ENCODE data around the gene USF3.
A peak's percentile ranks its signal among the peaks of the same experiment; 100 is the strongest.

Gene USF3

DNA sequence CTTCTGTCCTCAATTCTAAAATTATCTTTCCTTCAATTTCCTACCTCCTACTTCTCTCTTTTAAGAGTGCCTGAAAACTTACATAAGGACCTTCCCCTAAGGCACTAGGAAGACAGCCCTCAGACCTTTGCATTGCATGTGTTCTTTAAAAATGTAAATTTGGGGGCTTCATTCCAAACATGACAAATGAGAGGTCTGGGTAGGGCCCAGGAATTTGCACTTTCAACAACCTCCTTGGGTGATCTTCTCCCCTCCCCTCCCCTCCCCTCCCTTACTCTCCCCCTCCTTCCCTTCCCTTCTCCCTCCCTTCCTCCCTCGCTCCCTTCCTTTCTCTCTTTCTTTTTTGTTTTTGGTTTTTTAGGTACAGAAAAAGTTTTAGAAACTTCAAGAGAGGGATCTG, 18.7 kb downstream of the USF3 start:
- peaks cover 17% of the 10 kb centered on the region for H3K36me3 Mint-ChIP-seq
- H3K9me3 Mint-ChIP-seq = no peaks in the 10 kb centered on the region

DNA sequence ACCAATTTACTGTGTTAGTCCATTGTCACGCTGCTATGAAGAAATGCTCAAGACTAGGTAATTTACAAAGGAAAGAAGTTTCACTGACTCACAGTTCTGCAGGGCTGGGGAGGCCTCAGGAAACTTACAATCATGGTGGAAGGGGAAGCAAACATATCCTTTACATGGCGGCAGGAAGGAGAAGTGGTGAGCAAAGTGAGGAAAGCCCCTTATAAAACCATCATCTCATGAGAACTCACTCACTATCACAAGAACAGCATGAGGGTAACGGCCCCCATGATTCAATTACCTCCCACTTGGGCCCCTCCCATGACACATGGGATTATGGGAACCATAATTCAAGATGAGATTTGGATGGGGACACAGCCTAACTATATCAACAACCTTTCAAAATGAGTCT, 20.2 kb downstream of the USF3 start:
- peaks cover 17% of the 10 kb centered on the region for H3K36me3 Mint-ChIP-seq
- peaks cover 23% of the 10 kb centered on the region for H3K4me1 Mint-ChIP-seq
- no peaks in the 10 kb centered on the region for H3K9me3 Mint-ChIP-seq
- H3K27me3 Mint-ChIP-seq = no peaks in the 10 kb centered on the region
- H3K27ac Mint-ChIP-seq = peak overlapping the region; percentile 60
- no peak overlapping the region for H3K4me3 Mint-ChIP-seq

More for the DNA sequence above, 18.7 kb downstream of the USF3 start:
- Mint-ChIP-seq H3K4me3 (no peak overlapping the region), H3K27me3 (no peaks in the 10 kb centered on the region), H3K27ac (peak overlapping the region; percentile 3), H3K4me1 (peaks cover 27% of the 10 kb centered on the region)

DNA sequence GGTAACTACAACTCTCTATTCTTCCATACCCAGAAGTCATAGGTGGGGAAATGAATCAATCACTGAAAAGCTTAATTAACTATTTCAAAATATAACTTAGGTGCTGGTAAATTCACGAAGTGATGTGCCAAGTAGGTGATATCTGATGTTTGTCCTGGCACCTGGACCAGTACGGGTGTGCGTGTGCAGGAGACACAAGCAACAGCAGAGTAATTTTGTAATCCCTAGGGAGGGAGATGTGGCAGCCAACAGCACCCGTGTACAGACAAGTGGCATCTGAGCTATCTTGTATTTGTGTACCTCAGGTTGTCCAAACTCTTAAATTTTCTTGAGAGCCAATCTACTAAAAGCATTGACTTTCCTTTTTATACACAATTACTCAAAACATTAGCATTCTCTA, 22.8 kb downstream of the USF3 start:
- Mint-ChIP-seq H3K4me3 (no peak overlapping the region), H3K4me1 (peaks cover 35% of the 10 kb centered on the region), H3K9me3 (no peaks in the 10 kb centered on the region), H3K27ac (no peak overlapping the region), H3K36me3 (peaks cover 18% of the 10 kb centered on the region), H3K27me3 (no peaks in the 10 kb centered on the region)

DNA sequence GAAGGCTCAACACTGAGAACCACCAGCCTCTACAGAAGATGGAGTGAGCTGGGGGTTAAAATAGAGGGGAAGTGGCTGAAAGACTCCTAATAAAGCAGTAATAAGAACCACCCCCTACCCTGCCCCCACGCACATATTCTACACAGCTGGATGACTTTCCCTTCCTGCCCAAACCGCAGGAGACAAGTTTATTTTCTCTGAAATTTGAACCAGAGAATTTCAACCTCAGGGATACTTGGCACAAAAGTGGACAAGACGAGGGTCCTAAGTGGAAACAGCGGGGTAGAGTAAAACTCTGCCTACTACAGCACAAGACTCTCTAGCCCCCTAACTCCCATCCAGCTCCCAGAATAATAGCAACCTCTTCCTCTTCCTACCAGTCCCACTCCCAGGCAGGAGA, 28.4 kb downstream of the USF3 start:
- Mint-ChIP-seq H3K36me3 (peaks cover 27% of the 10 kb centered on the region), H3K4me1 (peaks cover 41% of the 10 kb centered on the region), H3K27ac (no peak overlapping the region), H3K27me3 (no peaks in the 10 kb centered on the region), H3K4me3 (no peak overlapping the region), H3K9me3 (no peaks in the 10 kb centered on the region)

DNA sequence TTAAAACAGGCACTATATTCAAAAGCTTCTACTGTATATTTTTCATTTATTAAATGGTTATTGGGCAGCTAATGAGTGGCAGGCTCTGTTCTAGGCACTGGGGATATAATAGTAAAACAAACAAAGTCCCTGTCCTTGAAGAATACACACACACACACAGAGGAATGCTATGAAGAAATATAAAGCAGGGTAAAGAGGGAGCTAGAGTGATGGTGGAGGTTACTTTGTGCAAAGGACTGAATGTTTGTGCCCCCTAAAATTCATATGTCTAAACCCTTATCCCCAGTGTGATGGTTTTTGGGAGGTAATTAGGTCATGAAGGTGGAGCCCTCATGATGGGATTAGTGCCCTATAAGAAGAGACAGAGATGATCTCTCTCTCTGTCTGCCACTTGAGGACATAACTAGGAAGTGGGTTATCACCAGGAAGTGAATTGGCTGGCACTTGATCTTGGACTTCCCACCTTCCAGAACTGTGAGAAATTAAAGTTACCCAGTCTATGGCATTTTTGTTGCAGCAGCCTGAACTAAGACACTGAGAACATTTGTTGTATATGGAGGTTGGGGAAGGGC, 31.8 kb downstream of the USF3 start:
- H3K36me3 Mint-ChIP-seq = peaks cover 42% of the 10 kb centered on the region

DNA sequence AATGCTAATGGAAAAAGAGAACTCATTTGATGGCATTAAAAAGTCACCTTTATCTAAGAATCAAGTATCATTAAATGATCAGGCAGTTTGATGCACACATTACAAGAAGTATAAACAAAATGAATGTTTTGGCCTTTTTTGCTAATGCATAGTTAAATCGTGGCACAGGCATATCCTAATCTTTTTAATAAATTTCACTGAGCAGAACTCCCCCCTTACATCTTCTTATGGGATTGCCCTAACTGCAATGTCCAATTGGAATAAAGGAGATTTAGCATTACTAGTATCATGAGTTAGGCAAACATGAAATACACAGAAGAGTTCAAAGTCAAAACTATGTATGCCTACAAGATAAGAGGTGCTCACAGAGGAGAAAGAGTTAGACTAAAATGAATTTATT, 32.7 kb downstream of the USF3 start:
- peaks cover 7% of the 10 kb centered on the region for H3K9me3 Mint-ChIP-seq
- no peak overlapping the region for H3K27ac Mint-ChIP-seq
- no peak overlapping the region for H3K4me3 Mint-ChIP-seq
- H3K27me3 Mint-ChIP-seq = no peaks in the 10 kb centered on the region
- peaks cover 44% of the 10 kb centered on the region for H3K36me3 Mint-ChIP-seq
- peaks cover 22% of the 10 kb centered on the region for H3K4me1 Mint-ChIP-seq

More for the DNA sequence above, 31.8 kb downstream of the USF3 start:
- H3K9me3 Mint-ChIP-seq = peaks cover 3% of the 10 kb centered on the region
- H3K27me3 Mint-ChIP-seq = no peaks in the 10 kb centered on the region
- no peak overlapping the region for H3K4me3 Mint-ChIP-seq
- H3K27ac Mint-ChIP-seq = no peak overlapping the region
- H3K4me1 Mint-ChIP-seq = peaks cover 31% of the 10 kb centered on the region

DNA sequence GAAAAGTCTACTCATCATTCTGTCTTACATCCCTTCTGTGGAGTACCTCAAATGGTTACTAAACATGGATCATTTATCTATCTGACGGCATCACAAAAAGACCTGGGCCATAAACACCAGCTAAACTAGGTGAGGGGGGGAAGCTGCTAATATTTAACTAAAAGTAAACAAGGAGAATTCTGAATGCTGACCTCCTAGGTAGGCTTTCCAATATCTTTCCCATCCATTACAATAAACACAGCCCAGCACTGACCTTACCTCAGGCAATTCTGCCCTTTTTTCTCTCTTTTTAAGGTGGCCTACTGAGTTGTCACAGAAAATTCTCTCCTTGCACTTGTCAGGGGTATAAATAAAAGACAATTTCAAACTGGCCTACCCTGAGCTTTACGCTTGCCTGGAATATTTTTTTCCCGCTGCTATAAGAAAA, 33.1 kb downstream of the USF3 start:
- H3K9me3 Mint-ChIP-seq = peaks cover 7% of the 10 kb centered on the region
- no peaks in the 10 kb centered on the region for H3K27me3 Mint-ChIP-seq
- peaks cover 41% of the 10 kb centered on the region for H3K36me3 Mint-ChIP-seq
- no peak overlapping the region for H3K27ac Mint-ChIP-seq
- peaks cover 18% of the 10 kb centered on the region for H3K4me1 Mint-ChIP-seq
- H3K4me3 Mint-ChIP-seq = no peak overlapping the region

DNA sequence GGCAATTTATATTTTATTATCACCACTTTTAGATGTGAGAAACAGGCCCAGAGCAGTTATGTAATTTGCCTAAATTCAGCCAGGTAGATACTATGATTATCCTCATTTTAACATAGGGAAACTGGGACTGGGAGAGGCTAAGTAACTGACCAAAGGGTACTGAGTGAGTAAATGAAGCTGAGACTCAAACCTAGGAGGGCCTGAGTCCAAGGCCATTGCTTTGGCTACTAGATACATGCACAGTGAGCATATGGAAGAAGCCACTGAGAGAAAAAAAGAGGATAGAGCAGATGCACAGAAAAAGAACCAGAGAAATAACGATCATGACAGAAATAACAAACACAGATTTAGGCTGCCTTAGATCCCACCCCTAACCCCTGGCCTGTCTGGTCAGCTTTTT, 33.6 kb downstream of the USF3 start:
- H3K9me3 Mint-ChIP-seq = peaks cover 7% of the 10 kb centered on the region
- no peaks in the 10 kb centered on the region for H3K27me3 Mint-ChIP-seq
- no peak overlapping the region for H3K27ac Mint-ChIP-seq
- H3K4me3 Mint-ChIP-seq = no peak overlapping the region
- H3K4me1 Mint-ChIP-seq = peaks cover 13% of the 10 kb centered on the region
- H3K36me3 Mint-ChIP-seq = peaks cover 44% of the 10 kb centered on the region

DNA sequence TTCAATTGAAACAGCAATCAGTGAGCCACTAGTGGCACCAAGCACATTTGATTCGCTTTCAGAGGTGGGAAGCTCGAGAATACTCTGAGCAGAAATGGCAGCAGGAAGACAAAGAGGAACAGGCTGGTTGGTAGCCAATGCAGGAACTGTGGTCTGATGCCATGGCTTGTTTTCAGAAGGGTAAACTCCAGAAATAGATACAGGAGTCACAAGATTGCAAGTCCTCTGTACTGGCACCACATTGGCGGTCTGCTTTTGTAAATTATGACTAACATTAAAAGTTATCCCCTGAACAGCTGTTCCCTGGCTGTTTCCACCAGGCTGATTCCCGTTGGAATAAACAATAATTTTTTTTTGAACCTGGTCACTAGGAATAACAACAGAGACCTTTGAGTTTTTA, 35.5 kb downstream of the USF3 start:
- H3K4me1 Mint-ChIP-seq = peaks cover 6% of the 10 kb centered on the region
- no peaks in the 10 kb centered on the region for H3K27me3 Mint-ChIP-seq
- no peak overlapping the region for H3K27ac Mint-ChIP-seq
- H3K9me3 Mint-ChIP-seq = peaks cover 7% of the 10 kb centered on the region
- H3K4me3 Mint-ChIP-seq = no peak overlapping the region
- peaks cover 59% of the 10 kb centered on the region for H3K36me3 Mint-ChIP-seq

DNA sequence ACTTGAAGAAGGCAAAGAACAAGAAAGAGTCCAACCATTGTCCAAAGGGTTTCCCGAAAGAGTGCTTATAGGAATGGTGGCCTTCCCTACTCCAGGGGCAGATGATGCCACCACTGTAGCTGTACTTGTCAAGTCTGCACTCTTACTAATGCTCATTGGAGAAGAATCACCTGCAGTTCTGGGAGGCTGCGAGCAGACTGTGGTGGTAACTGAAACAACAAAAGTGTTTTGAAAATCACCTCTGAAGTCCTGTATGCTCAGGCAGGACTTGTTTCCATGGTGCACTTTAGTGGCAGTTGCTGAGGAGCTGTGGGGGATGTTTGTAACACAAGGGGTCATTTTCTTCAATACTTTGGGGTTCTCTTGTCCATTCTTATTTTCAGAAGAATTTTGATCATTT, 36.0 kb downstream of the USF3 start:
- Mint-ChIP-seq H3K27ac (no peak overlapping the region), H3K4me1 (peaks cover 6% of the 10 kb centered on the region)

DNA sequence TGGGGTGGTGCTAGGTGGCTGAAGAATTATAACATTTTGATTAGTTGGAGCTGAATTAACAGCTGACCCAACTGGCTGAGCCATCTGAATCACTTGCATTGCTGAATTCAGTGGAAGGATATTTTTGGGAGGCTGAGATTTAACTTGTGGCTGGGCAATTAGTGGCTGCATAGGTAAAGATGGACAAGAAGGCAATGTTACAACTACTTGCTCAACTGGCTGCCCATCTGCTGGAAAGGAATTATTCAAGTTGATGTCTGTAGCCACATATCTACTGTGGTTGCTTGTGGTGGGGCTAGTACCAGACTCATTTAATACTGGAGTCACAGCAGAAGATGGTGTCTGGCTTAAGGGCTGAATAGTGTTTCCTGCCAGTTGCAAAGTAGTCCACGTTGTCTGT, 36.4 kb downstream of the USF3 start:
- Mint-ChIP-seq H3K9me3 (peaks cover 7% of the 10 kb centered on the region), H3K4me1 (peaks cover 4% of the 10 kb centered on the region), H3K4me3 (no peak overlapping the region), H3K27me3 (no peaks in the 10 kb centered on the region), H3K36me3 (peaks cover 61% of the 10 kb centered on the region), H3K27ac (no peak overlapping the region)

More for the DNA sequence above, 36.0 kb downstream of the USF3 start:
- peaks cover 7% of the 10 kb centered on the region for H3K9me3 Mint-ChIP-seq
- H3K36me3 Mint-ChIP-seq = peaks cover 59% of the 10 kb centered on the region
- no peak overlapping the region for H3K4me3 Mint-ChIP-seq
- H3K27me3 Mint-ChIP-seq = no peaks in the 10 kb centered on the region

DNA sequence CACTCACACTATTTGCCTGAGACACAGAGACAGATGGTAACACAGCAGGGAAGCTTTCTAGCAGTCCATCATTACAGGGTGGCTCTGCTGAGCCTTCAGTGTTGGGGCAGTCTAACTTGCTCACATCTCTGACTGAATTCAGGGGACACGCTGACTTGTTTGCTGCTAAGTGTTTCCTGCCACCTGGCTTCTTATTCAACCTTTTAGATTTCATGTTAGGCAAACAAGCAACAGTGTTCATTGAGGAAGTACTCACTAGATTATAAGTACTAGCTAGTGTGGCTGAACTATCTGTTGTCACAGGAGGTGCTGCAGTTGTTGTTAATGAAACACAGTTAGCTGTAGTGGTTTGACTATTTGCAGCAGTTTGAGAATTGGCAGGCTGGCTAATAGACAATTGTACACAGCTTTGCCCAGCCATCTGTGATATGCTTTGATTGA, 37.3 kb downstream of the USF3 start:
- H3K9me3 Mint-ChIP-seq = peaks cover 7% of the 10 kb centered on the region
- H3K4me3 Mint-ChIP-seq = no peak overlapping the region
- no peak overlapping the region for H3K27ac Mint-ChIP-seq
- H3K4me1 Mint-ChIP-seq = no peaks in the 10 kb centered on the region
- H3K36me3 Mint-ChIP-seq = peaks cover 60% of the 10 kb centered on the region
- H3K27me3 Mint-ChIP-seq = no peaks in the 10 kb centered on the region

DNA sequence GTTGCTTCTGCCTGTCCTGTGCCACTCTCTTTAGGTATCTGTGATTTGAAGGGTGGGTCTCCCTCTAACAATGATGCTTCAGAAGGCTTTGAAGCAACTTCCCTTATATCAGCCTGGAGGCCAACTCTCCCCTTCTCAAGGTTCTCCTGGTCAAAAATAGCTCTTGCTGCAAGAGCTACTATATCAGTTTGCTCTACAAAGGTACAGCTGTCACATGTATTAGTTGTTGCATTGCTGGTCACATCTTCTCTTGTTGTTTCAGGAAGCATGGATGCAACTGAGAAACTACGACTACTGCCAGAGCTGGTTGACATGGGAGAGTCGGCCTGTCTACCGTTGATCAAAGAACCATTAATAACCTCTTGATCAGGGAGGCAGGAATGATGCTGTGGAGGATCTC, 38.3 kb downstream of the USF3 start:
- Mint-ChIP-seq H3K36me3 (peaks cover 52% of the 10 kb centered on the region), H3K27ac (no peak overlapping the region), H3K9me3 (peaks cover 7% of the 10 kb centered on the region), H3K27me3 (no peaks in the 10 kb centered on the region), H3K4me1 (no peaks in the 10 kb centered on the region), H3K4me3 (no peak overlapping the region)

DNA sequence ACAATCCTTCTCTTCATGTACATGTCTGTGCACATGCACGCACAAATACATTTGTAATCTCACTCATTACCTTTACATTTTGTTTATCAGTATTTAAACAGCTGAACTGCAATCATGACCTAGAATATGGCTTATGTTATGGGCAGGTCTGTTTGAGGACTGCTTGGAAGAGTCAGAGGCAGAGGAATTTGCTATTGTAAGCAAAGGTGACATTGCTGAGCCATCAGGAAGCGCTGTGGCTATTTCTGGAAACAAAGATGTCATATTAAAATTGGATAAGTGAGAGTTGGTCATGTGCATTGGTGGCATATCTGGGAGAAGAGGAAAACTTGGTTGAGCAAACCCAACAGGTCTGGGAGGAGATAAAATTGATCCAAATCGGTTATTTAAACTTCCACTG, 41.6 kb downstream of the USF3 start:
- H3K27me3 Mint-ChIP-seq = no peaks in the 10 kb centered on the region
- H3K36me3 Mint-ChIP-seq = peaks cover 42% of the 10 kb centered on the region
- H3K4me3 Mint-ChIP-seq = no peak overlapping the region
- H3K27ac Mint-ChIP-seq = no peak overlapping the region
- no peaks in the 10 kb centered on the region for H3K4me1 Mint-ChIP-seq
- H3K9me3 Mint-ChIP-seq = peaks cover 6% of the 10 kb centered on the region

DNA sequence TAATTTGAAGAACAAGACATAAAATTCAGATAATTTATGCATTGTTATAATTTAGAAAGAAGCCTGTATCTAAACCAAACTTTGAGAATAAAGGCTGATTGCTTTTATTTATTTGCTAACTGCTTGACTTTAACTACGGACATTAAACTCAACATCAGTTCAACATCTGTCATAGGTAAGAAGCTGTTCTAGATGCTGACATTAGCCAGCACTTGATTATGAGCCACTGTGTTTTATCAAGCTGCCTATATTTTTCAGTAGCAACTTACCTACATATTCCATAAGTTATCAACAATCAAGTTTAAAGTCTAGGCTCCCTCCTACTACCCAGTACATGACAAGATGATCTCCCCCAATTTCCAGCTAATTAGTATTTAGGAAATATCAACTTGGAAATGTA, 42.1 kb downstream of the USF3 start:
- Mint-ChIP-seq H3K27ac (no peak overlapping the region), H3K9me3 (peaks cover under 1% of the 10 kb centered on the region), H3K4me1 (no peaks in the 10 kb centered on the region), H3K27me3 (no peaks in the 10 kb centered on the region), H3K4me3 (no peak overlapping the region), H3K36me3 (peaks cover 37% of the 10 kb centered on the region)

DNA sequence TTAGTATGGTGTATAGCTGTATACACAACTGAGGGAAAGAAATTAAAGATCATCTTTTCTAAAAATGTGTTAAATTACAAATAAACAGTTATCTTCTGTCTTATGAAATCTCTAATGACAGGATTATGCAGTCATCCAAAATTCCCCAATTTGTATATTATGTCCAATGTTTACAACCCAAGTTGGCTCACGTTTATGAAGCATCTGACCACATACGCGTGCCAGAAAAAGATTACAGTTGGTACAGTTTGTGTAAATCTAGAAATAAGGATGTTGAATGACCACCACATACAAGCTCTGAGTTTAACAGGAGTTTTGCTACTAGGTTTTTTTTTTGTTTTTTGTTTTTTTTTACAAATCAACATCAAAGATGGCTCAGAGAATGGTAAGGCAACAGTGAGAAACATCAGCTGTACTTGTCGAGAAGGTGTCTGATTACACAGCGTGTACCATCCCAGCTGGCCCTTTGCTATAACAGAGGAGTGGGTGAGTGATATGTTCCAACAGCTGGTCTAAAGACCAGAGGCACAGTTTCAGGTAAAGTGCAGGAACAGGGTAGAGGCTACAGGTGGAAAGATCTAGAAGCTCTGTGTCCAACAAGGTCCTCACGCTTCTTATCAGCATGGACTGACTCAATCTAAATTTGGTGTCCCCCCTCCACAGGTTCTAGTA, 47.1 kb downstream of the USF3 start:
- no peak overlapping the region for H3K4me3 Mint-ChIP-seq
- no peaks in the 10 kb centered on the region for H3K4me1 Mint-ChIP-seq
- no peak overlapping the region for H3K27ac Mint-ChIP-seq
- no peaks in the 10 kb centered on the region for H3K27me3 Mint-ChIP-seq
- H3K36me3 Mint-ChIP-seq = peaks cover 14% of the 10 kb centered on the region
- H3K9me3 Mint-ChIP-seq = peaks cover 14% of the 10 kb centered on the region

DNA sequence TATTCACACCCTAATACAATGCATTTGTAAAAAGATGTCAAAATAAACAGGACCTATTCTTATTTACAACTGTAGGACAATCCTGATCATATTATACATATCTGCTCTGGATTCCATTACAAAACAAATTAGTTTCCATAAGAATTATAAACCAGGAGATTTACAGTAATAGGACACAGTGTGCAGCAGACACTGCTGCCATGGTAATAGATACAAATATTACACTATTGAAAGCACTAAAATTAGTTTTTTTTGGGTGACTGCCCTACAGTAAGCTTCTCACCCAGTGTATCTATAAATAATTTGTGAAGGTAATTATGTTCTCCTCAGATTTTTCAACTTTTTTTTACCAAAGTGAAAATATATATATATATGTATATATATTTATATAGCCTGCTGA, 47.9 kb downstream of the USF3 start:
- Mint-ChIP-seq H3K4me1 (no peaks in the 10 kb centered on the region), H3K9me3 (peaks cover 20% of the 10 kb centered on the region), H3K4me3 (no peak overlapping the region), H3K27me3 (no peaks in the 10 kb centered on the region), H3K36me3 (peaks cover 16% of the 10 kb centered on the region), H3K27ac (no peak overlapping the region)
